Middle frontal gyrus (tissue), 1 donor: ENCODE results near the gene TEAD4.

ENCODE experiments used
- DNase-seq: peaks from one replicate; pipeline ENCODE4 v3.0.0-alpha.2; 2015; ENCODE audit warnings: low spot score; ENCODE audit errors: extremely low spot score

The TEAD4 gene

GRCh38 chr12:2959192-2959504 lies at the start of gene TEAD4:
TSS of gene TEAD4 (plus strand) at chr12:2959397.
- DNase-seq = no peak

GRCh38 chr12:2912216-2912575 lies 47.0 kb upstream of the TEAD4 start:
- no peak for DNase-seq

GRCh38 chr12:2919249-2919648 lies 39.9 kb upstream of the TEAD4 start:
- no peak for DNase-seq

- no peak for DNase-seq
Measured at GRCh38 chr12:2922329-2922728, 36.9 kb upstream of the TEAD4 start.

GRCh38 chr12:2923057-2923456 lies 36.1 kb upstream of the TEAD4 start:
- no peak for DNase-seq

GRCh38 chr12:2924019-2924418 lies 35.2 kb upstream of the TEAD4 start:
- no peak for DNase-seq

- DNase-seq = no peak
Measured at GRCh38 chr12:2925322-2925995, 33.7 kb upstream of the TEAD4 start.

DNA sequence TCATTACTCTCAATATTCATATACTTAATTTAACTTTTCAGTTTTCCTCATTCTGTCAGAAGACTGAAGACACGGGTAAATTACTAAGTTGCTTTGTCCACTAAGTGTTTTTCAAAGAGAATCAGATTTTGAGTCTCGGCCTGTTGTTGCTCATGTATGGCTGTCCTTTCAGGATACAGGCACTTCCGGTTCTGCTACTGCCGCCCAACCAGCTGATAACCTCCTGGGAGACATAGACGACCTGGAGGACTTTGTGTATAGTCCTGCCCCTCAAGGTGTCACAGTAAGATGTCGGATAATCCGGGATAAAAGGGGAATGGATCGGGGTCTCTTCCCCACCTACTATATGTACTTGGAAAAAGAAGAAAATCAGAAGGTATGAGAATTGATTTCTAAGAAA lies 28.3 kb upstream of the TEAD4 start:
- DNase-seq = no peak

- no peak for DNase-seq
Measured at GRCh38 chr12:2933586-2933985, 25.6 kb upstream of the TEAD4 start.

DNA sequence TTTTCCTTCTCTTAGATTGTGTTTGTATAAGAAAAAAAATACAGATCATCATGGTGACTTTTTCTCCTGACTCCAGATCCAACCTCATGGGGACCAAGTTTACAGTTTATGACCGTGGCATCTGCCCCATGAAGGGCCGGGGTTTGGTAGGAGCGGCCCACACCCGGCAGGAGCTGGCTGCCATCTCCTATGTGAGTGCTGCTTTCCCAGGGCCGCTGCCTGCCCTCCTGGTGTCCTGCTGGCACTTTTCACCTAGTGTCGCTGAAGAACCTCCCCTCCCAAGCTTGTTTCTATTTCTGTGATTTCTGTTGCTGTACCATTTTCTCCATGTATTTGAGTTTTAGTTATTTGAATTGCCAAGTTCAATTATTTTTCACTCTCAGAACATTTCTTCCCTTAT lies 24.8 kb upstream of the TEAD4 start:
- no peak for DNase-seq

GRCh38 chr12:2936301-2936700 lies 22.9 kb upstream of the TEAD4 start:
- DNase-seq = no peak

- no peak for DNase-seq
Measured at GRCh38 chr12:2937500-2937899, 21.7 kb upstream of the TEAD4 start.

DNA sequence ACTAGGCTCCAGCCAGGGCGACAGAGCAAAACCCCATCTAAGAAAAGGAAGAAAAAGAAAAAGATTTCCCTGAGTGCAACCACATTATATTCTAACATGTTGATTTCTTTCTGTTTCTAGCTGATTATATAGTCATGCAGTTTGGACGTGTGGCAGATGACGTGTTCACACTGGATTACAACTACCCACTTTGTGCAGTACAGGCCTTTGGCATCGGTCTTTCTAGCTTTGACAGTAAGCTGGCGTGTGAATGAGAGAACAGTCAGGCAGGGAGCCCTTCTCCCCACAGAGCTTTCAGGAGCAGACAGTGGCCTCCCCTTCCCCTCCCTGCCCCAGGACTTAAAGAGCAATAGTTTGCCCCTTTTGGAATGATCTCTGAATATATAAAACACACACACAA lies 20.0 kb upstream of the TEAD4 start:
- no peak for DNase-seq

DNA sequence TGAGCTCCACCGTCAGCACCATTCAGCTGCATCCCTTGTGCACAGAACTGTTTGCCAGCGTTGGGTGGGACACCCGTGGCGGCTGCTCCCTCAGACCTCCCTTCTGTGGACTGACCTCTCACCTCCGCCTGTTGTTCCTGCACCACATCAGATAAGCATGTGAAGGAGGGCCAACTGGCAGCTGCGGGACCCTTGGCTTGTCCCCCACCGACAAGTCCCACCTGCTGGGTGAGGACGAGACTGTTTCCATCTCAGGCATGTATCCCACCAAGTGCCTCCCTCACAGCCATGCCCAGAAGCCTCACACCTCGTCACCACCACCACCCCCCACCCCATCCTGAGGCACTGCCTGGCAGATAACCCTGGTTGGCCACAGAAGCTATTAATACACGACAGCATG lies 18.6 kb upstream of the TEAD4 start:
- DNase-seq = no peak

GRCh38 chr12:2941524-2941923 lies 17.7 kb upstream of the TEAD4 start:
- no peak for DNase-seq

- DNase-seq = no peak
Measured at GRCh38 chr12:2944401-2945047, 14.7 kb upstream of the TEAD4 start.

DNA sequence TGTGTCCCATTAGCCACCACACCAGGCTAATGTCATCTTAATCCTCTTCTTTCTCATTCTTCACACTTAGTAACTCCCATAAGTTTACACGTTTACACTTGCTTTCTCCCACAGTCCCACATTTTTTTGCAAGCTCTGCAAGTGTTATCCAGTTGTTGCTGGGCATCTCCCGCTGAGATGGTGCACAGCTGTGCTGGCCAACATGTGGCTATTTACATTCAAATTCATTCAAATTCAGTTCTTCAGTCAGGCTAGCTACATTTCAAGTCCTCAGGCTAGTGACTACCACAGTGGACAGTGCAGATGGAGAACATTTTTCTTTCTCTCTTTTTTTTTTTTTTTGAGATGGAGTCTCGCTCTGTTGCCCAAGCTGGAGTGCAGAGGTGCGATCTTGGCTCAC lies 9.8 kb upstream of the TEAD4 start:
- DNase-seq = no peak

DNA sequence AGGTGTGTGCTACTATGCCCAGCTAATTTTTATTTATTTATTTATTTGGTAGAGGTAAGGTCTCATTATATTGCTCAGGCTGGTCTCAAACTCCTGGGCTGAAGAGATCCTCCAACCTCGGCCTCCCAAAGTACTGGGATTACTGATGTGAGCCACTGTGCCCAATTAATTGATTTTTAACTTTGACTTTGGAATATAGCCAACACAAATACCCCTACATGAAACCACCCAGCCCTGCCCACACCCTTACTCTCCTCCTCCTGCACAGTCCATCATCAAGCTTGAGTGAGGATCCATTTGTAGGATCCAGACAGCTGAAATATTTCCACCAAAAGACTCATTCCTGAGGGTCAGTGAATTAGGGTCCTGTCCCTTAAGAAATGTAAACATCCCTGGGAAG lies 3.3 kb upstream of the TEAD4 start:
- DNase-seq = no peak

DNA sequence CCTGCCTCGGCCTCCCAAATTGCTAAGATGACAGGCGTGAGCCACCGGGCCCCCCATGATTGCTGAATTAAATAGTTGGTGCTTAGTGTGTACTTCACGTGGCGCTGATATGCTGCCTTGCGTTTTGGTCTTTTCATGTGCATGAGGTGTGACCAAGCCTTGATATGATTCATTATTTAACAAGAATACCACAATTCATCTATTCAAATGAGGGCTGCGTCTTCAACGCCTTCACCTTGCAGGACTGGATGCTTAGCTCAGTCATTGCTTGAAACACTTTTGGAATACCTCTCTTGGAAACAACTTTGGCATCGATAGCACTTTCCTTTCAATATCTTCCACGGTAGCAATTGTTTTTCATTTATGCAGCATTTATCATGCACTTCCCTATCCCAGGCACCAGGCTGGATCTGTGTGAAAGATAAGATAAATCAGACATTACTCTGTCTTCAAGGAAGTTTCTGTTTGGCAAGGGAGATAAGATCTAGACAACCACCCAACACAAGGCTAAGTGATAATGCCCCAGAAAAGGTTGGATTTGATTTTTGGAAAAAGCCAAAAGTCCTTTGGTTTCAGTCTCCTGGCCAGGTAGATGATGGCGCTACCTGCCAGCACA lies 1.3 kb upstream of the TEAD4 start:
- no peak for DNase-seq

DNA sequence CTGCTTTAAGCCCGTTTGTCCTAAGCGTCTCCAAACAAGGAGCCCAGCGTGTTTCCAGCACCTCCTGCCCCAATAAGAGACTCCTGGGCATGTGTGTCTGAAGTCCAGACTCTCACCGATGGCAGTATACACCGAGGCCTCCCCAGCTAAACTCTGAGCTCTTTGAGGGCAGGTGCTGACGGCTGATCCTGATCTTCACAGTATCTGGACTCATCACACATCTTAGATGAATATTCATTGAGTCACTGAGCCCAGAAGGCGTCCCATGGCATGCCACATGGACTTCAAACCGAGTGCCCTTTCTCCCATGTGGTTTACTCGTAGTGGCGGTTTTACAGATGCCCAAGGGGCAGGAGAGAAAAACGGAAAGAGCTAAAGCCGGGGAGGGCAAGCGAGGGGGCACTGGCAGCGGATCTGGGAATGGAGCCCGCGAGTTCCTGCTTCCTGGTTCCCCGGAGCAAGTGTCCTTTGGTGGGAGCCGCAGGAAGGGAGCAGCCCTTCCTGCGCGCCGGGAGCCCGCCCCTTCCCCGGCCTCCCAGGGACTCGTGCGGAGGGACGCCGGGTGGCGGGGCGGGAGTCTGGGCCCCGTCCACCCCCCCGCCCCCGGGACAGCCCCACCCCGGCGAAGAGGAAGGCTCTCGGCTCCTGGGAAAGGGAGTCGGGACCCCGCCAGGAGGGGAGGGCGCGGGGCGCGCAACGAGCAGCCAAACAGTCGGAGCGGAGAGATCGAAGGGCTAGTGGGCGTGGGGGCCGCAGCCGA lies 585 bp upstream of the TEAD4 start:
- no peak for DNase-seq

- no peak for DNase-seq
Measured at GRCh38 chr12:2959505-2960389, 550 bp downstream of the TEAD4 start.
